WTC11 (cell line): Measurements from ENCODE around the gene MARK2. TPM values are rescaled to one million over a fixed set of nuclear protein-coding genes. Genes with fewer than 3 reads are reported as not detected.

Experiments
- ATAC-seq: fragments of 200-7000 bp; cut with Tn5 transposase; 2 replicates; pipeline ENCODE4 v1.10.0; 2021; ENCODE audit warnings: mild to moderate bottlenecking, moderate library complexity
- CTCF ChIA-PET: fragments of 300-600 bp; sonication (Branson Sonifier 250); formaldehyde crosslinking; loops from one replicate; lab custom pipeline; 2021; ENCODE audit warnings: antibody characterized with exemption; lab: Charles Lee
- POLR2A ChIA-PET: fragments of 350-600 bp; sonication (Branson Sonifier 250); formaldehyde crosslinking; loops from one replicate; lab custom pipeline; 2021; ENCODE audit warnings: antibody characterized with exemption; lab: Charles Lee
- DNase-seq: peaks from one replicate; pipeline ENCODE4 v3.0.0; 2021; ENCODE audit warnings: low spot score
- H3K27ac Mint-ChIP-seq: 2 replicates; pipeline ENCODE4 v1.8.0; 2021; ENCODE audit warnings: mixed read lengths
- H3K27me3 Mint-ChIP-seq: 2 replicates; pipeline ENCODE4 v1.8.0; 2021; ENCODE audit warnings: low read depth, mild to moderate bottlenecking, moderate library complexity, mixed read lengths
- H3K36me3 Mint-ChIP-seq: 2 replicates; pipeline ENCODE4 v1.8.0; 2021; ENCODE audit warnings: mixed read lengths
- H3K4me1 Mint-ChIP-seq: 2 replicates; pipeline ENCODE4 v1.8.0; 2022; ENCODE audit warnings: mixed read lengths
- H3K4me3 Mint-ChIP-seq: 2 replicates; pipeline ENCODE4 v1.8.0; 2021; ENCODE audit warnings: mild to moderate bottlenecking, moderate library complexity, mixed read lengths
- H3K9me3 Mint-ChIP-seq: 2 replicates; pipeline ENCODE4 v1.8.0; 2021; ENCODE audit warnings: mixed read lengths
- ATF1 ChIP-seq: sonication (generic); formaldehyde crosslinking; IDR thresholded peaks from 2 replicates; pipeline ENCODE4 v1.8.1; 2023; ENCODE audit warnings: mild to moderate bottlenecking, moderate library complexity, missing genetic modification reagents
- CREB1 ChIP-seq: sonication (generic); formaldehyde crosslinking; IDR thresholded peaks from 2 replicates; pipeline ENCODE4 v1.8.0; 2023; ENCODE audit warnings: mild to moderate bottlenecking, missing genetic modification reagents
- ESRRA ChIP-seq: sonication (generic); formaldehyde crosslinking; IDR thresholded peaks from 2 replicates; pipeline ENCODE4 v1.8.1; 2022; ENCODE audit warnings: mild to moderate bottlenecking, missing genetic modification reagents, borderline replicate concordance
- ETV6 ChIP-seq: sonication (generic); formaldehyde crosslinking; IDR thresholded peaks from 2 replicates; pipeline ENCODE4 v1.8.1; 2022; ENCODE audit warnings: mild to moderate bottlenecking, missing genetic modification reagents
- GRHL2 ChIP-seq: fragments of 250-450 bp; sonication (Bioruptor Pico); IDR thresholded peaks from 2 replicates; pipeline ENCODE4 v1.8.0; 2022; ENCODE audit warnings: mild to moderate bottlenecking, moderate library complexity; ENCODE audit not compliant: insufficient replicate concordance, severe bottlenecking
- HMGA2 ChIP-seq: fragments of 250-450 bp; sonication (Bioruptor Pico); IDR thresholded peaks from 2 replicates; pipeline ENCODE4 v1.4.0; 2021; ENCODE audit warnings: mild to moderate bottlenecking, moderate library complexity
- HMGXB4 ChIP-seq: sonication (generic); formaldehyde crosslinking; IDR thresholded peaks from 2 replicates; pipeline ENCODE4 v1.8.1; 2023; ENCODE audit warnings: mild to moderate bottlenecking, moderate library complexity, missing genetic modification reagents
- KAT7 ChIP-seq: sonication (generic); formaldehyde crosslinking; IDR thresholded peaks from 2 replicates; pipeline ENCODE4 v1.8.1; 2023; ENCODE audit warnings: missing genetic modification reagents, mild to moderate bottlenecking, borderline replicate concordance
- NFATC4 ChIP-seq: fragments of 250-450 bp; sonication (Bioruptor Pico); IDR thresholded peaks from 2 replicates; pipeline ENCODE4 v1.9.0; 2021; ENCODE audit warnings: mild to moderate bottlenecking
- NFYB ChIP-seq: sonication (generic); formaldehyde crosslinking; conservative IDR thresholded peaks from 2 replicates; pipeline ENCODE4 v1.8.0; 2022; ENCODE audit warnings: low read depth, missing genetic modification reagents
- NR1H2 ChIP-seq: sonication (generic); formaldehyde crosslinking; IDR thresholded peaks from 2 replicates; pipeline ENCODE4 v1.9.0; 2021; ENCODE audit warnings: mild to moderate bottlenecking, moderate library complexity, missing genetic modification reagents
- PRDM15 ChIP-seq: sonication (generic); formaldehyde crosslinking; IDR thresholded peaks from 2 replicates; pipeline ENCODE4 v1.8.0; 2022; ENCODE audit warnings: missing genetic modification reagents
- PRRX2 ChIP-seq: fragments of 250-450 bp; sonication (Bioruptor Pico); IDR thresholded peaks from 2 replicates; pipeline ENCODE4 v1.8.0; 2021; ENCODE audit warnings: mild to moderate bottlenecking
- STAT6 ChIP-seq: sonication (generic); formaldehyde crosslinking; conservative IDR thresholded peaks from 2 replicates; pipeline ENCODE4 v1.8.1; 2023; ENCODE audit warnings: mild to moderate bottlenecking, low read depth, missing genetic modification reagents, moderate library complexity
- USF2 ChIP-seq: sonication (generic); formaldehyde crosslinking; IDR thresholded peaks from 2 replicates; pipeline ENCODE4 v1.8.1; 2023; ENCODE audit warnings: mild to moderate bottlenecking, missing genetic modification reagents, moderate library complexity
- ZNF416 ChIP-seq: fragments of 250-450 bp; sonication (Bioruptor Pico); IDR thresholded peaks from 2 replicates; pipeline ENCODE4 v1.9.0; 2021; ENCODE audit warnings: mild to moderate bottlenecking, inconsistent platforms
- total RNA-seq: library from RNA; stranded (reverse); gene quantifications from 3 replicates; pipeline ENCODE4 v1.2.3, GENCODE V29; 2021
- TF ChIP-seq, protein P1 (sequence below): sonication (generic); formaldehyde crosslinking; IDR thresholded peaks from 2 replicates; pipeline ENCODE4 v1.8.0; 2022; ENCODE audit warnings: mild to moderate bottlenecking, missing genetic modification reagents
- TF ChIP-seq, protein P2 (sequence below): fragments of 250-450 bp; sonication (Bioruptor Pico); IDR thresholded peaks from 2 replicates; pipeline ENCODE4 v1.9.0; 2021; ENCODE audit warnings: mild to moderate bottlenecking
- TF ChIP-seq, protein P3 (sequence below): fragments of 250-450 bp; sonication (Bioruptor Pico); IDR thresholded peaks from 2 replicates; pipeline ENCODE4 v1.9.0; 2021; ENCODE audit warnings: mild to moderate bottlenecking

Gene MARK2
- total RNA-seq, 1 experiment from 2014 or later = 57.4 TPM

DNA sequence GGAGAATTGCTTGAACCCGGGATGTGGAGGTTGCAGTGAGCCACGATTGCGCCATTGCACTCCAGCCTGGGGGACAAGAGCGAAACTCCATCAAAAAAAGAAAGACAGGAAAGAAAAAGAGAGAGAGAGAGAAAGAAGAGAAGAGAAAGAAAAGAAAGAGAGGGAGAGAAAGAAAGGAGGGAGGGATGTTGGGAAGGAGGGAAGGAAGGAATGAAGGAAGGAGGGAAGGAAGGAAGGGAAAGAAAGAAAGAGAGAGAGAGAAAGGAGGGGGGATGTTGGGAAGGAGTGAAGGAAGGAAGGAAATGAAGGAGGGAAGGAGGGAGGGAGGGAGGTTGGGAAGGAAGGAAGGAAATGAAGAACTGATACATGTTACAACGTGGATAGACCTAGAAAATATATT, 38.0 kb upstream of the MARK2 start:
- no peak overlapping the region for H3K27ac Mint-ChIP-seq
- H3K36me3 Mint-ChIP-seq = no peaks in the 10 kb centered on the region
- TF ChIP-seq STAT6 (CRISPR knock-in tag) (no peak), ATF1 (CRISPR knock-in tag) (no peak), PRRX2 (no peak), HMGA2 (no peak), NR1H2 (CRISPR knock-in tag) (no peak), CREB1 (CRISPR knock-in tag) (no peak), HMGXB4 (no peak)
- TF ChIP-seq, all 79 proteins: peak for 0
- Mint-ChIP-seq H3K9me3 (peaks cover 13% of the 10 kb centered on the region), H3K4me3 (no peak overlapping the region), H3K4me1 (0 out of 2 replicates have a peak, but pooled peaks cover 3% of the 10 kb centered on the region), H3K27me3 (peaks cover 34% of the 10 kb centered on the region)
- POLR2A ChIA-PET = no interaction called here
- CTCF ChIA-PET = no interaction called here
- ATAC-seq (no peak), DNase-seq (no peak)

DNA sequence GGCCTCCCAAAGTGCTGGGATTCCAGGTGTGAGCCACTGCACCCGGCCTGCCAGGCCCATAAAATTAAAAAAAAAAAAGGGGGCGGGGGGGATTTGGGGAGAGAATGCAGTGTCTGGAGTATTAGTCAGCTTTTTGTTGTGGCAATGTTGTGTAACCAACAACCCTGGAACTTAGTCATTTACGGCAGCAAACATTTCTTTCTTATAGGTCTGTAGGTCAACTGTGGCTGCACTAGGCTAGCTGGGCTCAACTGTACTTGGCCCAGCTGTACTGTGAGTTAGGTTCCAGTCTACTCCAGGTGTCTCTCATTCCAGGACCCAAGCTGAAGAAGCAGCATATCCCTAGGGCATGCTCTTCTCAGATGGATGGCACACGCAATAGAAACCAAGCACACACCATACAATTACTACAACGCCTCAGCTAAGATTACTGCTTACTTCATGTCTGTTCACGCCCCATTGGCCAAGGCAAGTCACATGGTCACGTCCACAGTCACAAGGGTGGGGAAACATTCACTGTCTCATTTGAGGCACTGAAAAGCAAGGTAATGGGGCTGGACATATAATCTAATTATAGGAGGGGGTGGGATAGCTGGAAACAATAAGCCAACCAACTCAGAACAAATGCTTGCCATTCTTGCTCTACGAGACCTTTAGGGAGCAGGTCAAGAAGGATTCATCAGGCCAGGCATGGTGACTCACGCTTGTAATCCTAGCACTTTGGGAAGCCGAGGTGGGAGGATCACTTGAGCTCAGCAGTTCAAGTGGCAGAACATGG, 36.1 kb upstream of the MARK2 start:
- H3K9me3 Mint-ChIP-seq = no peaks in the 10 kb centered on the region

More for the DNA sequence above, 36.1 kb upstream of the MARK2 start:
- ChIA-PET CTCF (interaction anchor here (0.7 to 1.4 kb wide), 3 partner anchors 27 to 34 kb away, joined by 3 to 4 read pairs (median 3); partner anchors contain the start of gene ZFTA), POLR2A (interaction anchor here (0.6 kb wide), 3 partner anchors 25 to 493 kb away, joined by 3 to 4 read pairs (median 3); no protein-coding TSS in a partner anchor)
- 0 out of 2 replicates have a peak, but pooled peaks cover 3% of the 10 kb centered on the region for H3K4me1 Mint-ChIP-seq
- no peak overlapping the region for H3K4me3 Mint-ChIP-seq
- ATAC-seq = peak; percentile 43
- DNase-seq = no peak
- TF ChIP-seq, protein P1, sequence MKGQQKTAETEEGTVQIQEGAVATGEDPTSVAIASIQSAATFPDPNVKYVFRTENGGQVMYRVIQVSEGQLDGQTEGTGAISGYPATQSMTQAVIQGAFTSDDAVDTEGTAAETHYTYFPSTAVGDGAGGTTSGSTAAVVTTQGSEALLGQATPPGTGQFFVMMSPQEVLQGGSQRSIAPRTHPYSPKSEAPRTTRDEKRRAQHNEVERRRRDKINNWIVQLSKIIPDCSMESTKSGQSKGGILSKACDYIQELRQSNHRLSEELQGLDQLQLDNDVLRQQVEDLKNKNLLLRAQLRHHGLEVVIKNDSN (CRISPR knock-in tag) = peak; percentile 53; the same call in 1 of the 2 replicates
- TF ChIP-seq USF2 (CRISPR knock-in tag) = peak; percentile 75
- TF ChIP-seq, protein P2, sequence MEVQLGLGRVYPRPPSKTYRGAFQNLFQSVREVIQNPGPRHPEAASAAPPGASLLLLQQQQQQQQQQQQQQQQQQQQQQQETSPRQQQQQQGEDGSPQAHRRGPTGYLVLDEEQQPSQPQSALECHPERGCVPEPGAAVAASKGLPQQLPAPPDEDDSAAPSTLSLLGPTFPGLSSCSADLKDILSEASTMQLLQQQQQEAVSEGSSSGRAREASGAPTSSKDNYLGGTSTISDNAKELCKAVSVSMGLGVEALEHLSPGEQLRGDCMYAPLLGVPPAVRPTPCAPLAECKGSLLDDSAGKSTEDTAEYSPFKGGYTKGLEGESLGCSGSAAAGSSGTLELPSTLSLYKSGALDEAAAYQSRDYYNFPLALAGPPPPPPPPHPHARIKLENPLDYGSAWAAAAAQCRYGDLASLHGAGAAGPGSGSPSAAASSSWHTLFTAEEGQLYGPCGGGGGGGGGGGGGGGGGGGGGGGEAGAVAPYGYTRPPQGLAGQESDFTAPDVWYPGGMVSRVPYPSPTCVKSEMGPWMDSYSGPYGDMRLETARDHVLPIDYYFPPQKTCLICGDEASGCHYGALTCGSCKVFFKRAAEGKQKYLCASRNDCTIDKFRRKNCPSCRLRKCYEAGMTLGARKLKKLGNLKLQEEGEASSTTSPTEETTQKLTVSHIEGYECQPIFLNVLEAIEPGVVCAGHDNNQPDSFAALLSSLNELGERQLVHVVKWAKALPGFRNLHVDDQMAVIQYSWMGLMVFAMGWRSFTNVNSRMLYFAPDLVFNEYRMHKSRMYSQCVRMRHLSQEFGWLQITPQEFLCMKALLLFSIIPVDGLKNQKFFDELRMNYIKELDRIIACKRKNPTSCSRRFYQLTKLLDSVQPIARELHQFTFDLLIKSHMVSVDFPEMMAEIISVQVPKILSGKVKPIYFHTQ = no peak
- no peak for TF ChIP-seq ZNF416 (CRISPR knock-in tag)
- TF ChIP-seq NFYB = peak; percentile 39; the same call in 1 of the 2 replicates
- TF ChIP-seq, protein P3, sequence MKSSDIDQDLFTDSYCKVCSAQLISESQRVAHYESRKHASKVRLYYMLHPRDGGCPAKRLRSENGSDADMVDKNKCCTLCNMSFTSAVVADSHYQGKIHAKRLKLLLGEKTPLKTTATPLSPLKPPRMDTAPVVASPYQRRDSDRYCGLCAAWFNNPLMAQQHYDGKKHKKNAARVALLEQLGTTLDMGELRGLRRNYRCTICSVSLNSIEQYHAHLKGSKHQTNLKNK = no peak
- TF ChIP-seq ATF1 (CRISPR knock-in tag) = no peak
- no peak for TF ChIP-seq CREB1 (CRISPR knock-in tag)
- no peak for TF ChIP-seq GRHL2 (CRISPR knock-in tag)
- TF ChIP-seq ETV6 = no peak
- TF ChIP-seq KAT7 (CRISPR knock-in tag) = no peak
- TF ChIP-seq NFATC4 (CRISPR knock-in tag) = no peak
- no peak for TF ChIP-seq ESRRA (CRISPR knock-in tag)
- TF ChIP-seq PRDM15 (CRISPR knock-in tag) = no peak
- TF ChIP-seq, all 79 proteins: peak for 3
- H3K27ac Mint-ChIP-seq = no peak overlapping the region
- H3K27me3 Mint-ChIP-seq = peaks cover 23% of the 10 kb centered on the region
- H3K36me3 Mint-ChIP-seq = no peaks in the 10 kb centered on the region
